T1000 (cell line): Measurements from ENCODE around the gene NLRP5.
"Not testable (repeated sequence)": the region's sequence is repeated elsewhere in the genome, so short reads cannot be mapped to it uniquely, and the experiment has no call there.

Source experiments
- DNase-seq: peaks from one replicate; lab custom pipeline; 2025; ENCODE audit warnings: mixed read lengths; lab: John Stamatoyannopoulos, UW

NLRP5 gene

DNA sequence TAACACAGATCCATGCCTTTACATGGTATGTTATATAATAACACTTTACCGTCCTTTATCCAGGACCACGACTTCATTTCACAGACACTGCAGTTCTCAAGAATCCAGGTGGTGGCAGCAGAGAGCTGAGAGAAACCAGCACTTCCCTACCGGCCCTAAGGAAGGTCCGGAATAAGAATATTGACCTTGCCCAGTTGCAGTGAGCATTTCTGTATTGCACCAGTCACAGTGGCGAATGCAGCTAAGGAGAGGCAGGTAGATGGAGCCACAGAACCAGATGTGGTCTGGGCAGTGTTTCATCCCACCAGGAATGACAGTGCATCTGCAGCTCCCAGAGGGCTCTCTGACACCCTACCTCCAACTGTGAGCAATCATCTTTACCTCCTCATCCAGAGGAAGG, 89.9 kb downstream of the NLRP5 start:
- peak; percentile 41 for DNase-seq

DNA sequence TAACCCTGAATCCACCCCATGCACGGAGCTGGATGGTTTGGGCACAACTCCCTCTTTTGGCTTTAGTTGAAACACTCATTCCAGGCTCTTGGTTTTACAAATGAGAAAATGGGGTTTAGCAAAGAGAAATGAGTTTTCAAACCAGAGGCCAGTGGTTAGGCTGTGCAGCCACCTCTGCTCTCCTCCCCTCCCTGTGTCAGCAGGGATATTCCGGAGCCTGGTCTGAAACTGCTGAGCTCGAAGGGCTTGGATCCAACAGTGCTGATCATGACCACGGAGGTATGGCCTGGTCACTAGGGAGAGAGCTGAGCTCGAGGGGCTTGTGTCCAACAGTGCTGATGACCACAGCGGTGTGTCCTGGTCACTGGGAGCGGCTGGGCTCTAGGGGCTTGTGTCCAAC, 93.0 kb downstream of the NLRP5 start:
- no peak for DNase-seq

DNA sequence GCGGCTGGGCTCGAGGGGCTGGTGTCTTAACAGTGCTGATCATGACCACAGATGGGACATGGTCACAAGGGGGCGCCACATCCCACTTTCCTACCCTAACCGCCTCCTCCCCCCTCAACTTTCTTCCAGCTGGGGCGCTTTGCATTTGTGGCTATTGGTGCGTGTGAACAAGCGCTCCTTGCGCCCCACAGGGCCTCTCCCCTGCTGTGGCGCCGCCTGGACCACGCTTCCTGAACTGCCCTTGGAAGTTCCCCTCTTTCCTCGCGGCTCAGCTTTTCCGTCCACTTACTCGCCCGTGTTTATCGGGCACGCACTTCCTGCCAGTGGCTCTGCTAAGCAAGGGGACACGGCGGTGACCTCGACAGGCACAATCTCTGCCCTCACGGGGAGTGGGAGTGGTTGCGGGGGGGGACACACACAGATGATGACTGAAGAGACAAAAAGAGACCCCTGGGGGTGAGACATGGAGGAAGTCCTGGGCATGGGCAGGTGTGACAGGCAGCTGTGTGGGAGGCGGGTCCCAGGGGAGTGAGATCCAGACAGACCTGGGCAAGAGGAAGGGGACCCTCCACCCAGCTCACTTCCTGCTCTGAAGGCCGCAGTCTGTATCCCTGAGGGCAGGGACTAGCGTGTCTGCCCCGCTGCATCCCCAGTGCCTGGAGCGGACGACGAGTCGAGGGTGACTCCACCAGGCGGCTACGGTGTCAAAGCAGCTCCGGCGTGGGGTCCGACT, 94.3 kb downstream of the NLRP5 start:
- no peak for DNase-seq

DNA sequence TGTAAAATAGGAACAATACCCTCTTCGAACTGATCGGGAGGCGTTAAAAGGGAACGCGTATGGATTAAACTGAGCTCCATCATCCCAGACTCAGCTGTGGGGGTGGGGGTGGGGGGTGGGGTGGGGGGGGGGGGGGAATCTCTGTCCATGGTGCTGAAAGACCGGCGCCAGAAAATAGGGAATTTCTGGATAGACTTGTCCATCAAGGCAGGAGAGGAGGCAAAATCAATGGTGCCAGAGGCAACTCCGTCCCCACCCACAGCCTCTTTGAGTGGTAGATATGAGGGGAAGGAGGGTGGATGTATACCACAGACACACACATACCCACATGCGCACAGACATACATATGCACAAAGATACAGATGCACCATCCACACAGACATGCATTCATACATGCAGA, 97.1 kb downstream of the NLRP5 start:
- no peak for DNase-seq

DNA sequence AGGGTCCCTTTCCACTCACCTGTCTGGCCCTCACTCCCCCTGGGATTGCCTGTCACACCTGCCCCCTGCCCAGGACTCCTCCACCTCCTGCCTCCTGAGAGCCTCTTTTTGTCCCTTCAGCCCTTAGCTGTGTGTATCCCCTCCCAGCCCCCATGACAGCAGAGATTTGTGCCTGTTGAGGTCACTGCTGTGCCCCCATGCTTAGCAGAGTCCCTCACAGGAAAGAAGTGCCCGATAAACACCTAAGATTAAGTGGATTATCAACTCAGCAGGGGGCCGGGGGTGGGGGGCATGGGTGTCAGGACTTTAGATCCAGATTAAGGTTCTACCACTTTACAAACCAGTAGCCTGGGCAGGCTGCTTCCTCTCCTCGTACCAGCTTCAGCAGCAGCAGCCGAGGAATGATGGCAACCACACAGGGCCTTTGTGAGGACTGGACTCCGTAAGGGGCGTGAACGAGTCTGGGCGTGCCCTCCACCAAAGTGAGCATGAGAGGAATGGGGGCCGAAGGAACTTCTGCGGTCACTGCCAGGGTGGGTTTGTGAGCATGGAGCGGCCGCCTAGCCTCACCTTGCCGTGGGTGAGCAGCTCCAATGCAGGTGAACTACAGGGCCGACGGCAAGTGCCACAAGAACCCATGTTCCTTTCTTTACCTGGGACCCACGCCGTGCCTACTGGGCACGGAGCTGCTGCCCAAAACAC, 98.4 kb downstream of the NLRP5 start:
- DNase-seq, result no peak

DNA sequence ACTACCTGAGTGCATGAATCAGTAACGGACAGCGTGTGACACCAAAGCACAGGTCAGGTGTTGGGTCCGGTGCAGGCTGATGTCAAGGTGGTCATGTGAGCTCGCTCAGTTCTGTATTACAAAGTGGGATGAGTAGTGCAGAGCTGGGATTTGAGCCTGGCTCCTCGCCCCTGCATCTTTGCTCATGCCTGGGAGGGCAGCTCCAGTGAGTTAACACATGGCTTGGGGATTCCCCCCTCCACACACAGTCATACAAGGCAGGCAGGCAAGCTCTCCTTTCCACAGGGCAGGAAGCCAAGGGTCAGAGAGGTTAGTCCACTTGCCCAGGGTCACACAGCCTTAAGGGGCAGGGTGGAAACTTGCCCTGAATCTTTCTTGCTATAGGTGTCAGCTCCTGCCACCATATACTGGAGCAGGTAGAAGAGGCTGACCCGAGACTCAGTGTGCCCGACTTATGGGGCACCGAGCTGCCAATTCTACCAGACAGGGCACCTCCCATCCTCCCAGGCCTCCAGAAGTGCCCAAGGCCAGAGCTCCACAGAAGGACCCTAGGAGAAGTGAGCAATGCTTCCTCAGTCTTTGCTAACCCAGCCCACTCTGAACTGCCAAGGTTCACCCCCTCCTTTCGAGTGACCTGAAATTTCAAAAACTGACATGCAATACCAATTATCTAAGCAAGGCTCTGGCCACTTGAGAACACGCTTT, 99.1 kb downstream of the NLRP5 start:
- no peak for DNase-seq

DNA sequence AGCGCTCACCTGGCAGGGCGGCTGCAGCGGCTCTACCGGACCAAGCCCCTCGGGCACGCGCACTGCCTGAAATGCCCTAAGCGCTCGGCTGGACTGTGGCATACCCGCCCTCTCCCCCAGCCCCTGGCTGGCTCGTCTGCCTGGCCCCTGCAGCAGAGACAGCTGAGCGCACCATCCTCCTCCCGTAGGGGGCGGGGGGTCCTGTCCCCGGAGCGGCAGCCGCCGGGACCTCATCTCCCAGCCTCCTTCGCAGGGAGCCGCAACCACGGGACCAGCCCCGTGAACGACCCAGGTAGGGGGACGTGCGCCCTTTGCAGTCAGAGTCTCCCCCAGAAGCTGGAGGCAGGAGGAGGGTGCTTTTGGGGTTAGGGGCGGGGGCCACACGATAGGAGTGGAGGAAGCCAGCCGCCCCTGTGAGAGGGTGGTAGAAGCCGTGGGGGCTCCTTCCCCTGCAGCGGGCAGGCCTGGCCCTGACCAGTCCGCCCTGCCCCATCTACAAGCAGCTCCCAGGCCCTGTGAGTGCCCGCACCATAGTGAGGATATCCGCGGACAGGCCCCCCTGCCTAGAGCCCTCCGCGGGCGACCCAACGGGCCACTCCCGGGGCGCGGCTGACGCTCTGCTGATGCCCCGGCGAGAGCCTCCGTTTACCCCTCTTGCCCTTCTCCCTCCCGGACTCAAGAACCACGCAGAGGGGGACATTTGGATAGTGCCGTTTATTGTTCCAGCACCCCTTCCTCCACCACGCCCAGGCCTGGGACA, 100.3 kb downstream of the NLRP5 start:
- no peak for DNase-seq

DNA sequence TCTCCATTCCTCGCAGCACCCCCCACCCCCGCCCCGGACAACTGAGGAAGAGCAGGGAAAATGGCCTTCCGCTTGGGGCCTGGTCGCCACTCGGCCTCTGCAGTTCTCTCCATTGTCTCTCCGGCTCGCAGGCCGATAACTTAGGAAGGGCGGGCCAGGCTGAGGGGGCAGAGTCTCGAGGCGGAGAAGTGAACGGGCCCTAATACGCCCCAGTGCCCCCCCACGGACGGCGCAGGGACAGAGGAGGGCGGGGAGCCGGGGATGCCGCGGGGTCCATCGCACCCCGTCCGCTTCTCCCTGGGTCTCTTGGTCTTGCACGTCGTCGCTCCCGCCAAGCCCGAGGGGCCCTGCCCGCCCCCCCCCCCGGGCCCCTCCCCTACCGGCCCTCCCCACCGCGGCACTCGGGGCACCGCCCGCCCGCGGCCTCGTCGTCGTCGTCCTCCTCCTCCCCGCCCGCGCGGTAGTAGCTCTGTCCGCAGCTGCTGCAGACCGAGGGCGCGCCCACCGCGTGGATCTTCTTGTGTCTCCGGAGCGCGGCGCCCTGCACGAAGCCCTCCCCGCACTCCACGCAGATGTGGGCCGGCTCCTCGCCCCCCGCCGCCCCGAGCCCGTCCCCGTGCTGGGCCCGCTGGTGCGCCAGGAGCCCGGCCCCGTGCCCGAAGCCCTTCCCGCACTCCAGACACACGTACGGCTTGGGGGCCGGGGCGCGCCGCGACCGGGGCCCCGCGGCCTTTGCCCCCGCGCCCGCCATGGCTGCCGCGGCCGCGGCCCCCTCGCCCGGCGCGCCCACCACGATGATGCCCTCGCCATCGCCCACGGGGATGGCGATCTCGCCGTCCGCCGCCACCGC, 101.3 kb downstream of the NLRP5 start:
- DNase-seq, result no peak

DNA sequence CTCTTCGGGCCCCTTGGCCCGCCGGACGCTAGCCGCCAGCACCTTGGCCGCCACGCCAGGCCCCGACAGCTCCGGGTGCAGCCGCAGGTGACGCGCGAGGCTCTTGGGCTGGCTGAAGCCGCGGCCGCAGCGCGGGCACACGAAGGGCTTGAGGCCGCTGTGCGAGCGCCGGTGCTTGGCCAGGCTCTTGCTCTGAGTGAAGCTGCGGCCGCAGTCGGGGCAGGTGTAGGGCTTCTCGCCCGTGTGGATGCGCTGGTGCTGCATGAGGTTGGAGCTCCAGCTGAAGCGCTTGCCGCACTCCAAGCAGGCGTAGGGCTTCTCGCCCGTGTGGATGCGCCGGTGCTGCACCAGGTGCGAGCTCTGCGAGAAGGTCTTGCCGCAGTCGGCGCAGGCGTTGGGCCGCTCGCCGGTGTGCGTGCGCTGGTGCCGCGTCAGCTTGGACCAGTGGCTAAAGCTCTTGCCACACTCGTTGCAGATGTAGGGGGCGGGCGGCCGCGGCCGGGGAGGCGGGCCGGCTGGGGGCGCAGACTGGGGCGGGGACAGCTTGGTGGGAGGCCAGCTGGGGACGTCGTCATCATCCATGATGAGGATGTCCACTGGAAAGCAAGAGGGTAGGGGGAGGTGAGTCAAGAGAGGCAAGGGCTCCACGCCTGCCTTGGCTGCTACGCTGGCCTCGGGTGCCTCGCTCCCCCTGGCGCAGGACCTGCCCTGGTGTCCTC, 102.1 kb downstream of the NLRP5 start:
- no peak for DNase-seq

DNA sequence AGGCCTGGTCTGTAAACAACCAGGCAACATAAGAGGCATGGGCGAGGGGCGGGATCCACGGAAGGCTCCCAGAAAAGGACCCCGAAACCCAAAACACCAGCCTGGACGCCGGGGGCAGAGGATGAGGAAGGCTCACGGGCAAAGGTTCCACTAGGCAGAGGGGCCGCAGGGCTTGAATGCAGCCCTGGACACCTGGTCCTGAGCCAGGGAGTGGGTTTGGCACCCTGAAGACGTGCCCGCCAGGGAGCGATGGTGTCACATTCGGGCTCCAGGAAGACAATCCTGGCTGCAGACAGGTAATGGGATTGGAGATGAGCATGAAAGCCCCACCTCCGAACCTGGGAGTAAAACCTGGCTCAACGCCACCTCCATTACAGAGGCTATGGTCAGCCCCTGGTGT, 102.8 kb downstream of the NLRP5 start:
- DNase-seq, result no peak

DNA sequence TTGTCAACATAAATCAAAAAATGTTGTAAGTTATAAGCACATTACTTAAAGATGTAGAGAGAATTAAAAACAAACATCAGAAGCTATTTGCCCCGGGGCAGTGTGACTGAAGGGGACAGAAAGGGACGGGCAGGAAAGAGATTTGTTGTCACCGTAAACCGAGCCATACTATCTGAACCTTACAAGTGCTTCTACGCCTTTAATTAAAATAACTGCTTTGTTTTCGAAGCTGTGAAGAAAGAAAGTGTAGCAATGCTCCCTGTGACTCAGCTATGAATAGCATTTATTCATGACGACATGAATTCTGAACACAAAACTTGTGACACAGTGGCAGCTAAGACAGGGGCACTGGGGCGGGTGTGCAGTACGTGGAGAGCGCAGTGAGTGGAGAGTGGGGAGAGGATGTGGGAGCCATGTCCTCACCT, 104.5 kb downstream of the NLRP5 start:
- no peak for DNase-seq

DNA sequence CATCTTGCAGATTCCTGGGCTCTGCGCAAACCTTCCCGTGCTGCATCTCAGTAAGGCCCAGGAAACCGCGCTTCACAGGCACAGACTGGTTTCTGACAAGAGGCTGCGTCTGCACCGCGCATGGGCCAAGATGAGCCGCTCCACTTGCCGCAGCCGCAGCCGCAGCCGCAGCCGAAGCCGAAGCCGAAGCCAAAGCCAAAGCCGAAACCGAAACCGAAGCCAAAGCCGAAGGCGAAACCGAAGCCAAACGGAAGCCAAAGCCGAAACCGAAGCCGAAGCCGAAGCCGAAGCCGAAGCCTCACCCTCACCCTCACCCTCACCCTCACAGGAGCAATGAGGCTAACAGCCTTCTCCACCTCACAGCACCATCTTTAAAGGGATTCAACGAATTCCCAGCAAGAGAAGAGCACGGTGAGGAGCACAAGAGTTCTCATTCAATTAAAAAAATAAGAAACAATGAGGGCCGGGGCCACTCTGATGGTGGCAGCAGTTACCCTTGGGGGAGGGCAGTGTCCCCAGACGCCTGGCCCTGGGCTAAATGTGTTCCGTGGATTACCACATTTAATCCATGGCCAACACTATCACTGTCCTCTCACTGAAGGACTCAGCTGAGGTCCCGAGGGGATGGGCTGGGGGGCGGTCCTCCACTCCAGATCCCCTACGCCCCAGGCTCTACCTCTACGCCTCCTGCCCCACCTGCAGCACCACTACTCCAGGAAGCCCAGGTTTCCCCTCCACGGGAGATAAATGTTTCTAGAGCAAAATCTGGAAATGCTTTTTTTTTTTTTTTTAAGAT, 105.4 kb downstream of the NLRP5 start:
- no peak for DNase-seq

DNA sequence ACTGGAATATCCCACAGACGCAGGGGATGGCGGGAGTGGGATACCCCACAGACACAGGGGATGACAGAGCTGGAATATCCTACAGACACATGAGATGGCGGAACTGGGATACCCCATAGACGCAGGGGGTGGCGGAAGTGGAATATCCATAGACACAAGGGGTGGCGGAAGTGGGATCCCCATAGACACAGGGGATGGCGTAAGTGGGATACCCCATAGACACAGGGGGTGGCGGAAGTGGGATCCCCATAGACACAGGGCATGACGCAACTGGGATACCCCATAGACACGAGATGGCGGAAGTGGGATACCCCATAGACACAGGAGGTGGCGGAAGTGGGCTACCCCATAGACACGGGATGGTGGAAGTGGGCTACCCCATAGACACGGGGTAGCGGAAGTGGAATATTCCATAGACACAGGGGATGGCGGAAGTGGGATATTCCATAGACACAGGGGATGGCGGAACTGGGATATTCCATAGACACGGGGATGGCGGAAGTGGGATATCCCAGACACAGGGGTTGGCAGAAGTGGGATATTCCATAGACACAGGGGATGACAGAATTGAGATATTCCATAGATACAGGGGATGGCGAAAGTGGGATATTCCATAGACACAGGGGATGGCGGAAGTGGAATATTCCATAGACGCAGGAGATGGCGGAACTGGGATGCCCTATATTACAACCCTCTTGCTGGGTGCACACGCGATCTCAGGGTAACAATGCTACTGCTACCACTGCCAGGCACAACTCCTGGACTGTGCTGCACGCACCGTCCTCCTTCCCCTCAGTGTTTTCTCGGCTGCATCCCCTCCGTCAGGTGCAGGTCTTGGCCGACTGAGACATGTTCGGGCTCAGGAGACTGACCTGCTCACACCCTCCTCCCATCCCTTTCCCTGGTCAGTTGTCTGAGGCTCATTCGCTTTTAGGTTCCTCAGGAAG, 106.4 kb downstream of the NLRP5 start:
- no peak for DNase-seq

DNA sequence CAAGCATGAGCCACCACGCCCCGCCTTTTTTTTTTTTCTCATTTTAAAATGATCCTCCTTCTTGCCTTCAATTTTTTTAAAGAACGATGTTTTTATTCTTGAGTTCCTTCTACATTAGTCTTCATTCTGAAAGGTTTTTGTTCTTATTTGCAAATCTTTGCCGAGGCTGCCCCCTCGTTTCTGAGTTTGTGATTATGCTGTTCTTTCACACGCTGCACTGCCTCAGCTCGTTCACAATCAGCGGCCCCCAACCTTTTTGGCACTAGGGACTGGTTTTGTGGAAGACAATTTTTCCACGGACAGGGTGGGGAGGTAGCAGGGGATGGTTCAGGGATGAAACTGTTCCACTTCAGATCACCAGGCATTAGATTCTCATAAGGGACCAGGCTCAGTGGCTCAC, 107.9 kb downstream of the NLRP5 start:
- no peak for DNase-seq

DNA sequence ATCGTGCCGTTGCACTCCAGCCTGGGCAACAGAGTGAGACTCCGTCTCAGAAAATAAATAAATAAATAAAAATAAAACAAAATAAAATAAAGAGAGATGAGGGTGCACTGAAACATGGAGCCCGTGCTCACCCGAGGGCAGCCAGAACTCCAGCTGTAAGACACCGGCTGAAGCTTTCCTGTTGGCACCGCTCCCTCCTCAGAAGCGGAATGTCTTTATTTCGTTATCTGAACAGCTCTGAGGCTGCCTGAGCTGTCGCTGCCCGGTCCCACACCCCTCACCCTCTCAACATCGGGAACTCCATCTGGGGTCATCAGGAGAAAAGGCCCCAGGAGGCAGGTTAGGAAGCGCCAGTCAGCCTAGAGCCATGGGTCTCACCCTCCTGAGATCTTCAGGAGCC, 110.1 kb downstream of the NLRP5 start:
- no peak for DNase-seq

DNA sequence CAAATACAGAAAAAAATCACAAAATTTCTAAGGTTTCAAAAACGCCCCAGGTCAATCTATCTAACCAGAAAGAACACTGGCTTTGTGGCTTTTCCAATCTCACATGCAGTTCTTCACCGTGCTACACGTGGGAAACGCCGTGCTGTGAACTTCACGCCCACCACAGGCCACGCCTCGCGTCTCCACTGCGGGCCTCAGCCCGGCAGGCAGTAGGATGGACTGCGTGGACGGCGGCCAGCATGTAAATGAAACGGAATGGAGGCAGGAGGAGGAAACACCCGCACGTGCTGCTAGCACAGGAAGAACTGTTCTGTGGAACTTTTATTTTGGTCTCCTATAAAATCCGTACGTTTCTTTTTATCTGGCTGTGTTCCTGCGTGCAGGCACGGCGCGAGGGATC, 110.7 kb downstream of the NLRP5 start:
- DNase-seq, result no peak

DNA sequence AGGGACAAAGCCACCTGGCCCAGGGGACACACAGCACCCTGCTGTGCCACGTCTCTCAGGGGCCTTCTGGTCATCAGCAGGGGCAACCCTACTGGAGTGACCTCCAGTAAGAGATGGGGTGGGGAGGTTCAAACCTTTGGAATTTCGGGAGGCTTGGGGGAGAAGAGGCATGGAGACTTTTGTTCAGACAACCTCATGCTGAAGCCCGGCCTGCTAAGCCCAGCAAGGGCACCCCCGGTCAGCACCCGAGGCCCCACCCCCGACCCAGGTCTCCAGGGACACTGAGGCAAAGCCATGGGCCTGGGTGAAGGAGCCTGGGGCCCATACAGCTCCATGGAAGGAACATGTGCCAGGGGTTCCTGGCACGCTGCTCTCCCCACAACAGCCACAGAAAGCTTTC, 111.2 kb downstream of the NLRP5 start:
- DNase-seq, result no peak

DNA sequence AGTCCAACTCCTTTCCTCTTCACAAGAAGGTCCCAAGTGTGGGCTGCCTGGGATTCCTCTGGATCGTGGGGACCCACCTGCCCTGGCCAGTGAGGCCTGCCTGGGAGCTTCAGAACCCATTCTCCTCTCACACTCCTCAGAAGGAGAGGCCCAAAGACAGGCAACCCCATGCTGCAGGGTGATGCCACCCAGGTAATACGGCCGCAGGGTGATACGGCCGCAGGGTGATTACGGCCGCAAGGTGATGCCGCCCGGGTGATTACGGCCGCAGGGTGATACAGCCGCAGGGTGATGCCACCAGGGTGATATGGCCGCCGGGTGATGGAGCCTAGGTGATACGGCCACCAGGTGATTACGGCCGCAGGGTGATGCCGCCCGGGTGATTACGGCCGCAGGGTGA, 111.7 kb downstream of the NLRP5 start:
- not testable (repeated sequence) for DNase-seq
